Tibial artery (tissue), 4 donors: ENCODE measurements around the gene ANKRD17.

Experiments
- DNase-seq, 2 donors: peaks; one replicate each; pipeline ENCODE4 v3.0.0-alpha.2; 2019
- H3K27ac ChIP-seq, 2 donors: fragments of 200-600 bp; sonication (generic) in 1 of 2; 1 replicate in 1 of 2; 2 replicates in 1 of 2; pipeline ENCODE4 v1.5.1; 2018 to 2019; ENCODE audit warnings: mild to moderate bottlenecking in 1 of 2
- H3K27me3 ChIP-seq, 2 donors: fragments of 200-600 bp; sonication (generic) in 1 of 2; one replicate each; pipeline versions ENCODE4 v1.5.1 to v1.6.0; 2016 to 2019
- H3K36me3 ChIP-seq, 3 donors: fragments of 200-600 bp; sonication (generic) in 2 of 3; one replicate each; pipeline ENCODE4 v1.5.1; 2016 to 2019; ENCODE audit warnings: mild to moderate bottlenecking in 2 of 3
- H3K4me1 ChIP-seq, 4 donors: fragments of 200-600 bp; sonication (generic) in 2 of 4; 1 replicate in 3 of 4; 2 replicates in 1 of 4; pipeline ENCODE4 v1.5.1; 2016 to 2019
- H3K4me3 ChIP-seq, 2 donors: fragments of 200-600 bp; sonication (generic) in 1 of 2; 1 replicate in 1 of 2; 2 replicates in 1 of 2; pipeline ENCODE4 v1.5.1; 2018 to 2019; ENCODE audit warnings: mild to moderate bottlenecking in 2 of 2
- H3K9me3 ChIP-seq, 3 donors: fragments of 200-600 bp; sonication (generic) in 1 of 3; one replicate each; pipeline ENCODE4 v1.5.1; 2016 to 2019
- intact Hi-C: fragments of 100-400 bp; cut with DNase I; formaldehyde crosslinking; loops from one replicate; pipeline ENCODE4 v1.15.0; 2023; ENCODE audit warnings: low total_unique reads
- TF ChIP-seq, protein P1 (sequence below), 2 experiments: fragments of 200-600 bp in 1 of 2; fragments of 450-650 bp in 1 of 2; IDR thresholded peaks; one replicate each; pipeline ENCODE4 v1.5.1; 2017 to 2019; ENCODE audit warnings: antibody characterized with exemption in 2 of 2, mild to moderate bottlenecking in 1 of 2, moderate library complexity in 1 of 2

The ANKRD17 gene

DNA sequence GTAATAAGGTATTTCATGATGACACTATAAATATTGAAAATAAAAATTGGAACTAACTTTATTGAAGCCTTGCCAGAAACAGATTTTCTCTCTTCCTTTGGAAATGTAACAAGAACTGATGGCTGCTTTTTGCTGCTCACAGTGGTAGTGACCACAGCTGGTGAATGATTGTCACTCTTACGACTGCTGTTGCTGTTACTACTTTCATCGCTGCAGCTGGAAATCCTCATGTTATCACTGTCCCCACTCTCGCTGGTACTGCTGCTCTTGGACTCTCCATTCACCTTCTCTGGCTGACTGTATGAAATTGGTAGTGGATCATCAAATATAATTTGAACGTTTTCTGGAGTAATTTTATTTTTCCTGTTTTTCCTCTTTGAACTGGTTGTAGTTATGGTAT, 160.6 kb downstream of the ANKRD17 start:
- Histone ChIP-seq H3K9me3 (no peaks in the 10 kb centered on the region), H3K27ac (no peak overlapping the region), H3K4me1 (no peaks in the 10 kb centered on the region), H3K36me3 (peaks cover 67 to 90% (median 71%) of the 10 kb centered on the region in 3 donors), H3K27me3 (no peaks in the 10 kb centered on the region), H3K4me3 (no peak overlapping the region)
- DNase-seq = no peak
- TF ChIP-seq, protein P1, sequence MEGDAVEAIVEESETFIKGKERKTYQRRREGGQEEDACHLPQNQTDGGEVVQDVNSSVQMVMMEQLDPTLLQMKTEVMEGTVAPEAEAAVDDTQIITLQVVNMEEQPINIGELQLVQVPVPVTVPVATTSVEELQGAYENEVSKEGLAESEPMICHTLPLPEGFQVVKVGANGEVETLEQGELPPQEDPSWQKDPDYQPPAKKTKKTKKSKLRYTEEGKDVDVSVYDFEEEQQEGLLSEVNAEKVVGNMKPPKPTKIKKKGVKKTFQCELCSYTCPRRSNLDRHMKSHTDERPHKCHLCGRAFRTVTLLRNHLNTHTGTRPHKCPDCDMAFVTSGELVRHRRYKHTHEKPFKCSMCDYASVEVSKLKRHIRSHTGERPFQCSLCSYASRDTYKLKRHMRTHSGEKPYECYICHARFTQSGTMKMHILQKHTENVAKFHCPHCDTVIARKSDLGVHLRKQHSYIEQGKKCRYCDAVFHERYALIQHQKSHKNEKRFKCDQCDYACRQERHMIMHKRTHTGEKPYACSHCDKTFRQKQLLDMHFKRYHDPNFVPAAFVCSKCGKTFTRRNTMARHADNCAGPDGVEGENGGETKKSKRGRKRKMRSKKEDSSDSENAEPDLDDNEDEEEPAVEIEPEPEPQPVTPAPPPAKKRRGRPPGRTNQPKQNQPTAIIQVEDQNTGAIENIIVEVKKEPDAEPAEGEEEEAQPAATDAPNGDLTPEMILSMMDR (IDR thresholded peaks at IDR 0.05) = no peak
- intact Hi-C loops = no loop called here

DNA sequence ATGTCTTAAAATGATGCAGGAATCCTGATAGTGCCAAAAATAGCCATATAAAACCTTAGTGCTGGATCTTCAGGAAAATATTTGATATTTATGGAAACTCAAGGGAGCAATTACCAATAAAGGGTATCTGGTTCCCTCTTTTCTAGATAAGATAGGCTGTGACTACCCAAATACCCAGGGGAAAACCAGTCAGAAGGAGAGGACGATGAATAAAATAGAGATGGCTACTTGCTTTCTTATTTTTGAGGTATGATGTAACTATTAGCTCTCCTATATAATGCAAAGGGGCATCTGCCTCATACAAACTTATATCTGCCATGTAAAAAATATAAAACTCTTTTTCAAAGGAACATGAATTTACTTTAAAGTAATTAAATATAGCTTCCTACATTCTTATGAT, 165.7 kb downstream of the ANKRD17 start:
- no peak for DNase-seq
- intact Hi-C loops = no loop called here
- peaks cover 48 to 64% (median 48%) of the 10 kb centered on the region in 3 donors for H3K36me3 ChIP-seq
- H3K4me3 ChIP-seq = no peak overlapping the region
- TF ChIP-seq, protein P1 (IDR thresholded peaks at IDR 0.05) = no peak
- peaks cover 0 to 21% (median 2%) of the 10 kb centered on the region in 4 donors for H3K4me1 ChIP-seq
- no peaks in the 10 kb centered on the region for H3K9me3 ChIP-seq
- H3K27me3 ChIP-seq = no peaks in the 10 kb centered on the region
- no peak overlapping the region for H3K27ac ChIP-seq

DNA sequence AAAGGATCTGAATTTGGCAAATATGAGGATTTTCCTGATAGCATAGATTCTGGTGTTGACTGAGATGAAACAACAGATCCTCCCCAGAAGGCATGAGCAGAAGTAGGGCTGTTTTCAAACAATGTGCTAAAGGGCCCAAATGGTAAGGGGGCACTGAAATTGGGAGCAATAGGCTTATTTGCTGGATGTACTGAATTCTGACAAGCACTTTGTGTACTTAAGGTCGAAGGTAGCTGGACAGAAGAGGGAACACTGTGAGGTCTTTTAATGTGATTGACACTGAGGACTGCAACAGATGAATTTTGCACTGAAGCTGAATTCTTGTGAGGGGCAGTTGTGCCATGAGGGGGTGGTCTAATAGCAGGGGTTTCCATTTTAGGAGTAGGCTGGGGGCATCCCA, 167.9 kb downstream of the ANKRD17 start:
- TF ChIP-seq, protein P1 (IDR thresholded peaks at IDR 0.05) = no peak
- intact Hi-C loops = no loop called here
- no peaks in the 10 kb centered on the region for H3K27me3 ChIP-seq
- DNase-seq = no peak
- H3K9me3 ChIP-seq = no peaks in the 10 kb centered on the region
- H3K27ac ChIP-seq = no peak overlapping the region
- no peak overlapping the region for H3K4me3 ChIP-seq
- H3K4me1 ChIP-seq = peaks cover 0 to 30% (median 3%) of the 10 kb centered on the region in 4 donors
- H3K36me3 ChIP-seq = peaks cover 29 to 45% (median 31%) of the 10 kb centered on the region in 3 donors

DNA sequence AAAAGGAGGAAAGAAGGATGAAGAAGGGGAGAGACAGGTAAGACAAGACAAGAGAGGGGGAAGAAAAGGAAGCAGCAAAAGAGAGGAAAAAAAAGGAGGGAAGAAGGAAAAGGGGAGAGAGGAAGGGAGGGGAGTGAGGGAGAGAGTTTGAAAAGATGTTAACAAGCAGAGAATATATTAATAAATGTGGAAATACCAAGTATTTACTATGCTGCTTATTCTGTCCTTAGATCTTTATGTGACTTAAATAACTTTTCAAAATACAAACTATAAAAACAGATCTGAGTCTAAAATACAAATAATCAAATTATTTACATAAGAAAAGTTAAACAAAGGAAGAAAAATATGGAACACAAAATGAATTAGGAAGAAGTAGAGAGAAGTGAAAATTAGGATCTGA, 170.7 kb downstream of the ANKRD17 start:
- Histone ChIP-seq H3K36me3 (peaks cover 25 to 45% (median 39%) of the 10 kb centered on the region in 3 donors), H3K27me3 (no peaks in the 10 kb centered on the region), H3K27ac (peak overlapping the region in 1 of 2 donors; percentile 40), H3K4me1 (peaks cover 0 to 30% (median 3%) of the 10 kb centered on the region in 4 donors), H3K9me3 (no peaks in the 10 kb centered on the region), H3K4me3 (no peak overlapping the region)
- intact Hi-C loops = no loop called here
- DNase-seq = no peak
- TF ChIP-seq, protein P1 (IDR thresholded peaks at IDR 0.05) = no peak

DNA sequence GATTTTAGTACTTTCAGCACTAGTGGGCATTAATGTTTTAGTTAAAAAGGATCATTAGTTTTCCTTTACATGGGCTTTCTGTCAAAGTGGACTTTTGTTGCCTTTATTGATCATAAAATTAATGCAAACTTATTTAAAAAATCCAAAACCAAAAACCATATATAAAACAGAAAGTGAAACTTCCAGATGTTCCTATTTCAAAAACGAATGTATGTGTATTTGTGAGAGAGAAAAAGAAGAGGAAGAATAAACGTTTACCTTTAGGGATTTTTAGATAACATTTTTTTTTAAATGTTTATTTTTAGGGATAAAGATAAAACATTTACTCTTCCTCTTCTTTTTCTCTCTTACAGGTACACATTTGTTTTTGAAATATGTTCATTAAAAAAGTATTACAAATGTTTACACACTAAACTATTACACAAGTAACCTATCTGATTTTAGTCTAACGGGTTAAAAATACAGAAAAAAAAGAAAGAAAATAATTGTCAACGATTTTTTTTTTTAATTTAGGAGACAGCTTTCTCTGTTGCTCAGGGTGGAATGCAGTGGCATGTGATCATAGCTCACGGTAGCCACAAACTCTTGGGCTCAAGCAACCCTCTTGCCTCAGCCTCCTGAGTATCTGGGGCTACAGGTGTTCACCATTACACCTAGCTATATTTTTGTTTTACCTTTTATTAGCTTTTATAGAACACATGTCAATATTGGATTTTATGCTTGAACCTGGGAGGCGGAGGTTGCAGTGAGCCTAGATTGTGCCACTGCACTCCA, 172.3 kb downstream of the ANKRD17 start:
- Histone ChIP-seq H3K36me3 (peaks cover 14 to 46% (median 31%) of the 10 kb centered on the region in 3 donors), H3K9me3 (no peaks in the 10 kb centered on the region), H3K4me3 (no peak overlapping the region), H3K4me1 (peaks cover 0 to 26% (median 3%) of the 10 kb centered on the region in 4 donors), H3K27ac (no peak overlapping the region), H3K27me3 (no peaks in the 10 kb centered on the region)
- DNase-seq = no peak
- TF ChIP-seq, protein P1 (IDR thresholded peaks at IDR 0.05) = no peak
- intact Hi-C loops = no loop called here
